Panc1 (cell line): ENCODE data around the gene KBTBD3. TPM values are rescaled to one million over a fixed set of nuclear protein-coding genes. Genes with fewer than 3 reads are reported as not detected.

Experiments
- ATAC-seq: fragments of 200-7000 bp; cut with Tn5 transposase; 2 replicates; pipeline ENCODE4 v1.9.1; 2020; ENCODE audit warnings: mild to moderate bottlenecking, moderate library complexity
- BruUV-seq: library from RNA; stranded (reverse); fragments of 400-500 nt; replicated peaks from 2 replicates; lab custom pipeline; 2021; lab: Mats Ljungman, UMichigan
- CTCF ChIA-PET: fragments of 300-600 bp; sonication (Branson Sonifier 250); formaldehyde crosslinking; loops from one replicate; lab custom pipeline; 2022; ENCODE audit warnings: antibody characterized with exemption; lab: Charles Lee
- POLR2A ChIA-PET: fragments of 300-600 bp; sonication (Branson Sonifier 250); formaldehyde crosslinking; loops from one replicate; lab custom pipeline; 2022; ENCODE audit warnings: antibody characterized with exemption; lab: Charles Lee
- DNase-seq: peaks from one replicate; pipeline ENCODE4 v3.0.0-alpha.2; 2010; ENCODE audit warnings: low read depth, low spot score
- H3K27ac ChIP-seq: 2 replicates; pipeline ENCODE4 v1.5.1; 2011; ENCODE audit warnings: mild to moderate bottlenecking, low read length, inconsistent platforms
- H3K27me3 ChIP-seq: fragments of 200-500 bp; sonication (Bioruptor generic); 2 replicates; pipeline ENCODE4 v1.6.0; 2014; ENCODE audit warnings: low read length, inconsistent platforms; ENCODE audit not compliant: control insufficient read depth, insufficient read depth
- H3K36me3 ChIP-seq: fragments of 200-500 bp; sonication (Bioruptor generic); 2 replicates; pipeline ENCODE4 v1.5.1; 2014; ENCODE audit warnings: inconsistent platforms, mild to moderate bottlenecking, low read length, moderate library complexity; ENCODE audit not compliant: control insufficient read depth, insufficient read depth
- H3K4me1 ChIP-seq: 2 replicates; pipeline ENCODE4 v1.5.1; 2011; ENCODE audit warnings: inconsistent platforms, mild to moderate bottlenecking, low read length, moderate library complexity; ENCODE audit not compliant: control insufficient read depth, insufficient read depth
- H3K4me3 ChIP-seq, 2 experiments: 2 replicates each; pipeline ENCODE4 v1.5.1; 2011 to 2012; ENCODE audit warnings: low read depth in 2 of 2, low read length in 2 of 2, mild to moderate bottlenecking in 2 of 2, inconsistent platforms in 1 of 2, moderate library complexity in 1 of 2
- H3K9me3 ChIP-seq: fragments of 200-500 bp; sonication (Bioruptor generic); 2 replicates; pipeline ENCODE4 v1.5.1; 2014; ENCODE audit warnings: low read depth, mild to moderate bottlenecking, inconsistent platforms, low read length, moderate library complexity; ENCODE audit not compliant: control insufficient read depth, insufficient read depth
- CTCF ChIP-seq: fragments of 450-650 bp; IDR thresholded peaks from 2 replicates; pipeline ENCODE4 v1.5.1; 2017; ENCODE audit warnings: mild to moderate bottlenecking
- POLR2AphosphoS5 ChIP-seq: IDR thresholded peaks from 2 replicates; pipeline ENCODE4 v1.6.1; 2012; ENCODE audit warnings: mild to moderate bottlenecking, low read depth, low read length, moderate library complexity
- REST ChIP-seq, 2 experiments: IDR thresholded peaks; 2 replicates each; pipeline ENCODE4 v1.6.1; 2011 to 2012; ENCODE audit warnings: low read depth in 2 of 2, control low read depth in 1 of 2, low read length in 1 of 2, mild to moderate bottlenecking in 1 of 2, moderate library complexity in 1 of 2; ENCODE audit not compliant: insufficient read depth in 1 of 2
- SIN3A ChIP-seq: IDR thresholded peaks from 2 replicates; pipeline ENCODE4 v1.6.1; 2012; ENCODE audit warnings: low read depth, mild to moderate bottlenecking, low read length, moderate library complexity, borderline replicate concordance; ENCODE audit not compliant: insufficient read depth
- TCF7L2 ChIP-seq: IDR thresholded peaks from 2 replicates; pipeline ENCODE4 v1.6.1; 2011; ENCODE audit warnings: mild to moderate bottlenecking, low read depth, low read length, inconsistent platforms
- in situ Hi-C: cut with HindIII; loops from 2 replicates; pipeline ENCODE4 v1.10.0; 2016; ENCODE audit warnings: low sequenced_read_pairs, low pct_unique_long_range_greater_than_20kb
- intact Hi-C: fragments of 100-400 bp; cut with micrococcal nuclease; formaldehyde crosslinking; loops from one replicate; pipeline ENCODE4 v1.10.0; 2022; ENCODE audit not compliant: unreplicated experiment
- total RNA-seq: library from RNA; stranded (reverse); gene quantifications from one replicate; pipeline ENCODE4 v1.2.1, GENCODE V29; 2021; ENCODE audit not compliant: unreplicated experiment

Gene KBTBD3
- total RNA-seq, 1 experiment from 2014 or later: 5.7 TPM

- Histone ChIP-seq H3K4me1 (no peaks in the 10 kb centered on the region), H3K27me3 (no peaks in the 10 kb centered on the region), H3K4me3 (no peak overlapping the region), H3K9me3 (no peaks in the 10 kb centered on the region), H3K36me3 (no peaks in the 10 kb centered on the region), H3K27ac (no peak overlapping the region)
- no TSS peak for BruUV-seq
- CTCF ChIA-PET: no interaction called here
- no peak for TF ChIP-seq POLR2AphosphoS5
- TF ChIP-seq TCF7L2: no peak
- TF ChIP-seq SIN3A: no peak
- no peak for TF ChIP-seq REST (IDR thresholded peaks at IDR 0.05; ENCODE audit: insufficient read depth in 1 of 2, low read depth in 2 of 2, low read length in 1 of 2)
- no peak for TF ChIP-seq CTCF
- ATAC-seq (no peak), DNase-seq (peak; percentile 36)
- intact Hi-C loops (no loop called here), in situ Hi-C loops (no loop called here)
- POLR2A ChIA-PET: no interaction called here
Measured at GRCh38 chr11:106031202-106031810, 45.8 kb downstream of the KBTBD3 start.

GRCh38 chr11:106030609-106031008 lies 46.5 kb downstream of the KBTBD3 start:
- no peaks in the 10 kb centered on the region for H3K36me3 ChIP-seq
- TF ChIP-seq TCF7L2 (no peak), CTCF (no peak), SIN3A (no peak), REST (IDR thresholded peaks at IDR 0.05; ENCODE audit: insufficient read depth in 1 of 2, low read depth in 2 of 2, low read length in 1 of 2) (no peak), POLR2AphosphoS5 (no peak)
- ATAC-seq (no peak), DNase-seq (no peak)
- H3K27ac ChIP-seq: no peak overlapping the region
- no peaks in the 10 kb centered on the region for H3K27me3 ChIP-seq
- CTCF ChIA-PET: no interaction called here
- BruUV-seq: no TSS peak
- intact Hi-C loops (no loop called here), in situ Hi-C loops (no loop called here)
- POLR2A ChIA-PET: no interaction called here
- no peaks in the 10 kb centered on the region for H3K4me1 ChIP-seq
- H3K9me3 ChIP-seq: no peaks in the 10 kb centered on the region
- H3K4me3 ChIP-seq: no peak overlapping the region
